C4-2B (cell line): ENCODE data around the gene DENND1A.

Experiments used
- CTCF ChIP-seq: fragments of 450-650 bp; conservative IDR thresholded peaks from 2 replicates; pipeline ENCODE4 v1.5.1; 2017; ENCODE audit warnings: mild to moderate bottlenecking
- ZFX ChIP-seq: fragments of 450-650 bp; IDR thresholded peaks from 2 replicates; pipeline ENCODE4 v1.6.1; 2017

DNA sequence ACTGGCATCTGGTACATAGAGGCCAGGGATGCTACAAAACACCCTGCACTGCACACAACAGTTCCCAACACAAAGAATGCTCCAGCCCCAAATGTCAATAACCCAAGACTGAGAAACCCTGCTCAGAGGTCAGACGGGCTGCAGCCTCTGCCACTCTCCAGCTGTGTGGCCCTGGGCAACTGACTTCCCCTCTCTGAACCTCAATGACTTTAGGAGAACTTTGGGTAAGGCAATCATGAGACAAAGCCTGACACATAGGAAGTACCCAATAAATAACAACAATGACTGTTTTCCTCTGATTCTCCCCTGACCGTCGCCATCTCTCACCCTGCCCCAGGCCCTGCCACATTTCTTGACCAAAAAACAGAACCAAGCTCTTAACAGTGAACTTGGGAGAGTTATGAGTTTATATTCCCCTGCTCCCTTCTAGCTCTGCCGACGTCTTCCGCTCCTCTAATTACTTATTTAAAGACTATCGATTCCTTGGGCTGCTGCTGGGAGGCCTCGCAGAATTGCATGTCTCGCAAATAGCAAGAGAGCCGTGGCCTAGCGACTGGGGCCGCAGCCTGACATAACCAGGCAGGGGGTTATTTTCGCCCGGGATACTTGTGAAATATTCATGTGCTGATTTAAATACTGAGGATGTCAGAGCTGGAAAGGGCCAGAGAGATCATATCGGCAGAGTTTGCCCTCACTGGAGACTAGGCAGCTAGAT is 598.4 kb downstream of the DENND1A start:
- no peak for TF ChIP-seq CTCF
- no peak for TF ChIP-seq ZFX
